ENCODE measurements around the gene ZNF775.
"Not testable (repeated sequence)": the region's sequence is repeated elsewhere in the genome, so short reads cannot be mapped to it uniquely, and the experiment has no call there.

ZNF775 gene

DNA sequence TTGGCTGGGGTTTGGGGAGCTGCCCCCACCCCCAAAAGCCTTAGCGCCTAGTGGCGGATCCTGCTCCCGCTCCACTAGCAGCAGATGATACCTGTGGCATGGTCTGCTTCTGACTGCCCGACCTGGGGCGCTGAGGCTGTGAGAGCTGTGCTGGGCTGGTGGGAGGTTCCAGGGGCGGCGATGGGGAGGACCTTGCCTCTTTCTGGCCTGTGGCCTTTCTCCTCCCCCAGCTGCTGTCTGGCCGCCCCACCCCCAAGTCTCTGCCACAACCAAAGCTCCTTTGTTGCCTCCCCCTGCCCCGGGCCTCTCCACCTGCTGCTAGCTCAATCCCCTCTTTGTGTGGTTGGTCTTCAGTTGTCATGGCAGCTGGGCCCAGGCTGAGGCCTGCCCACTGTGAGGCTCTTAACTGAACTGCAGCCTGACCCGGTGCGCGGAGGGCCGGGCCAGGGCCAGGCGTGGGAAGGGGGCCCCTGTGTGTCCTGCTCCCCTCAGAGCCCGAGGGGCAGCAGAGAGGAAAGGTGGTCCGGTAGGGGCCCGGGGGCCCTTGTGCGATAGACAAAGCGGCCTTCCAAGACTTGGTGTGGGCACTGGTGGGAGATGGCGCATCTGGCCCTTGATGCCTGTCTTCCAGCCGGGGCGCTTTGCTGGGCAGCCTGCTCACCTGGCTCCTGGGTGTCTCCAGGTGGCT is 4.7 kb downstream of the ZNF775 start:
- DNase-seq: peak; percentile 90

DNA sequence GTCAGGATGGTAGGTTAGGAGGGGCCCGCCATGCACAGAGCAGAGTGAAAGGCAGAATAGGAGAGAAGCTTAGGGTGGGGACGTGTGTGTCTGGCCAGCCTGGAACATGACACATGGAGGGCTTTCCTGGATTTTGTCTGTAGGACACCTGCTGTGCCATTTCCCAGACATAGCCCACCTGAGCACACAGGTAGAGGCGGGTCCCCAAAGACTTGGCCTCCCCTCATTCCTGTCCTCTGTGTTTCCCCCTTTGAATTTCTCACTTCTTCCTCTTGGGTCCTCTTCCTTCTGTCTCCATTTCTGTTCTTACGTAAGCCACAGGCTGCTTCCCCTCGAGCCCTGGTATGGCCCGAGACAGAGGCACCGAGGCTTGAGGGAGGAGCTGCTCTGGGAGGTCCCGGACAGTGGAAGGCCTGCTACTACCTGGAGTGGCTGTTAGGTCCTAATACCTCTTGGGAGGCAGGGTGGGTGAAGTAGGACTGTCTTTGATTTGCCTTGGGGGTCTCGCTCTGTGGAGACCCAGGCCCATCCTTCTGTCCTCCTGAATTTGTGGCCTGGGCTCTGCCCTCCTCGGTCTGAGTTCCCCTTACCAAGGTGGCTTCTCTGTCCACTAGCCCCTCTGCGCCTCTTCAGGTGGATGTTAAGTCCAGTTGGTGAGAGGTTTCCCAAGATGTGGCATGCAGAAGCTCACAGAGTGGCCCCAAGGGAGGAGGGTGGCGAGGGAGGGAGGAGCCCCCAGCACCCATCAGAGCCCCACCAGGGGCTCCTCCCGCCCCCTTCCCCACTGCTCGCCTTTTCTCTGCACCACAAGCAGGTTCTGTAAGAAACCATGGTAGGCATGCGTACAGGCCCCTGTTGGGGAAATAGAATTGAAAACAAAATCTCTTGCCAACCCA is 5.5 kb downstream of the ZNF775 start:
- peak; percentile 19 for DNase-seq

DNA sequence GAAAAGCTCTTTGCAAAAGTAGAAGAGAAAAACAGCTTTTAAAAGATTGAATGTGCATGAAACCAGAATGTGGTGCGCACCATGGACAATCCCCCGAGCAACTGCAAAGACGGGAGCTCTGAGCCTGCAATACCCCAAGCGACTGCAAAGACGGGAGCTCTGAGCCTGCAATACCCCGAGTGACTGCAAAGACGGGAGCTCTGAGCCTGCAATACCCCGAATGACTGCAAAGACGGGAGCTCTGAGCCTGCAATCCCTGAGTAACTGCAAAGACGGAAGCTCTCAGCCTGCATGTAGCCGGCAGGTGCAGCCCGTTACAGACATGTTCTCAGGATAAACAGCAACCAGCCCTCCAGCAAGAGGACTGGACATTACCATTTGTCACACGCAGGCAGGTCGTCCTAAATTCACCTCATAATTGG is 6.2 kb downstream of the ZNF775 start:
- peak; percentile 15 for DNase-seq

DNA sequence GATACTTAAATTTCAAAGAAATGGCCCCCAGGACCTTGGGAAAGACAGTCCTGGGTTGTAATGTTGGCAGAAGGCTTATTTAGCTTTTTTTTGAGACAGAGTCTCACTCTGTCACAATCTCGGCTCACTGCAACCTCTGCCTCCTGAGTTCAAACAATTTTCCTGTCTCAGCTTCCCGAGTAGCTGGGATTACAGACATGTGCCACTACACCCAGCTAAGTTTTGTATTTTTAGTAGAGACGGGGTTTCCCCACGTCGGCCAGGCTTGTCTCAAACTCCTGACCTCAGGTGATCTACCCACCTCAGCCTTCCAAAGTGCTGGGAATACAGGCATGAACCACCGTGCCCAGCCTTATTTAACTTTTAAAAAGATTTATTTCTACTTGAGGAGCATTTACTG is 6.8 kb downstream of the ZNF775 start:
- not testable (repeated sequence) for DNase-seq

DNA sequence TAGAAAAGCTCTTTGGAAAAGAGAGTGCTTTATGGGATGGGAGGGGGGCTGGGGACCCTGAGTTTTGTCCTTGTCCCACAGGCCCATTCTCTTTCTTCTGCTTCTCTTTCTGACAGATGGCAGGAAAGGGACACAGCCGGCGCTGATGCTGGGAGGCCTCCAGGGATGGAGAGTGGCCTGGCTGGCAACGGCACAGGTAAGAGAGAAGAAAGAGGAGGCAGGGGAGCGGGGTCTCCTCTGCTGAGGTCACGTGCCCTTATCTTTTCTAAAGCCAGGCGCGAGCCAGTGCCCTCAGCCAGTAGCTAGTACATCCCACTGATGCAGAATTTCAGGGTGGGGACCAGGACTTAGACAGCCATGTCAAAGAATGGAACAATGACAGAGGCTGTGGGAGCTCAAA is 9.2 kb downstream of the ZNF775 start:
- no peak for DNase-seq

DNA sequence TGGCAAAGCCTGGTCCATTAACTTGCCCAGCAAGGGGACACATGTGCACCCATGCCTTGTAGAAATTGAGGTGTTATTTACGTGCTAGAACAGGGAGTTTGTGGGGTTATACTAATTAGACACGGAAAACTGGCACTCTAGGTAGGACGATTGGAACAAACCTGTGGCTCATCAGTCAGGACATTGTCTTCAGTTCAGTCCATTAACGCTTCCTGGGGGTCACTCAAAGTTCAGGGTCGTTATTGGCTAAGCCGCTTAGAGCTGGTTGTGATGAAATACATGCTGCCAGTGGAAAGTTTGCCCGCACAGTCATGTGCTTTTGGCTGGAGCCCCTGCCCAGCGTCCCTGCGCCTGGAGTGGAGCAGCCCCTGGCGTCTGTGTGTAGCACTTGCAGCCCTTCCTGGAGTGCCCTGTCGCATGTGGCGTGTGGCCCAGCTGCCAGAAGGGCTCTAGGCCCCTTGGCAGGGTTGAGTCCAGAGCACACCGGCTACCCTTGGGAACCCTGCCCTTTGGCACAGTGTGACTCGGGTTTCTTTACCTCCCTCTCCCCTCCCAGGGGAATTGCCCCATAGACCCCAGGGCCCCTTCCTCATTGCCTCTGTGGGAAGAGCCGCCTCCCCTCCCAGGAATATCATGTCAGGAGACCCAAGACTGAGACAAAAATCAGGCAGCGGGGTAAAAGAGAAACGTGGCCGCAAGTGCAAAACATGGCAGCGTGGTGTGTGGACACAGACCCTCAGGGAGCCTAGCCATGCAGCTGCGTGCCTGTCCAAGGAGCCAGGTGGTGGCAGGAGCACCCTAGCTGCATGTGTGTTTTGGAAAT is 9.8 kb downstream of the ZNF775 start:
- peak; percentile 86 for DNase-seq

DNA sequence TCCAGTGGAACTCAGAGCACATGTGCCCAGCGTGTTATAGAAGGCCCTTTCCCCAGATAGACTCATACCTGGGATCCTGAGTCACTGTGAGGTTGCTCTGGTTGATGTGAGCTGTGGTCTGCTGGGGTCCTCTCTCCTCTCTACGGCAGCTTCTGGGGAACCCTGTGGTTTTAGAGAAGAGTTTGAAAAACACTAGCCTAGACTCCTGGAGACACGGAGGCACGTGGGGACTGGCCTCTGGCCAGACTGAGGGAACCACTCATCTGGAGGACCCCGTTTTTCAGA is 10.3 kb downstream of the ZNF775 start:
- no peak for DNase-seq

DNA sequence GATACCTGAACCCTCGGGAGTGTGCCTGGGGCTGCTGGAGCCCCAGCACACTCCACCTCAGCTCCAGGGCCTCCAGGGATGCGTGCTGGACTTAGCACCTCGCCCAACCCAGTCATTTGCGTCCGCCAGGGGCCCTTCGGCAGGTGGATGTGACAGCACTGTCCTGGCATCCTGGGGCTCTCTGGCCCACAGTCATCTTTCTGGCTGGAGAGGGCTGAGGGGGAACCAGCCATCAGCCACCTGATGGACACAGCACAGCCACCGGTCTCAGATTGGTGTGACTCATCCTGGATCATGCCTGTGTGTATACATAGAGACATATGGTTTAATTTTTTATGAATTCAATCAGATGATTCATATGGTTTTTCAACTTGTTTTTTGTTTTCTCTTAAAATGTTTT is 11.1 kb downstream of the ZNF775 start:
- no peak for DNase-seq

DNA sequence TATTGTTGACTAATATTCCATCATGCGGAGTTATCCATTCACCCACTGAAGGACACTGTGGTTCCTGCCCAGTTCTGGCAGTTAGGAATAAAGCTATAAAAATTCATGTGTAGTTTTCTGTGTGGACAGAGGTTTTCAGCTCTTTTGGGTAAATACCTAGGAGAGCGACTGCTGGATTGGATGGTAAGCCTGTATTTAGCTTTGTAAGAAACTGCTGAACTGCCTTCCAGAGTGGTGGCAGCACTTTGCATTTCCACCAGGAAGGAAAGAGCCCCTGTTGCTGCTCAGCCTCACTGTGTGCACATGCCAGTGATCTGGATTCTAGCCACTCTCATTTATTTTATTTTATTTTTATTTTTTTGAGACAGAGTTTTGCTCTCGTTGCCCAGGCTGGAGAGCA is 14.2 kb downstream of the ZNF775 start:
- no peak for DNase-seq

DNA sequence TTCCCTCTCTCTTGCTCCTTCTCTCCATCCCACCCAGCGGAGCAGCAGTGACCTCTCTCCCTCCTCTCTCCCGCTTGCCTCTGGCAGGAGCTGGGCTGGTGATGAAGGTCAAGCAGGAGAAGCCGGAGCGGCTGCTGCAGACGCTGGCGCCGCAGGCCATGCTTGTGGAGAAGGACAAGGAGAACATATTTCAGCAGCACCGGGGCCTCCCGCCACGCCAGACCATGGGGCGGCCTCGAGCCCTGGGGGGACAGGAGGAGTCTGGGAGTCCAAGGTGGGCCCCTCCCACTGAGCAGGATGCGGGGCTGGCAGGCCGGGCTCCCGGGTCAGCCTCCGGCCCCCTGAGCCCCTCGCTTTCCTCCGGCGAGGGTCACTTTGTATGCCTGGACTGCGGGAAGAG is 17.3 kb downstream of the ZNF775 start:
- no peak for DNase-seq

DNA sequence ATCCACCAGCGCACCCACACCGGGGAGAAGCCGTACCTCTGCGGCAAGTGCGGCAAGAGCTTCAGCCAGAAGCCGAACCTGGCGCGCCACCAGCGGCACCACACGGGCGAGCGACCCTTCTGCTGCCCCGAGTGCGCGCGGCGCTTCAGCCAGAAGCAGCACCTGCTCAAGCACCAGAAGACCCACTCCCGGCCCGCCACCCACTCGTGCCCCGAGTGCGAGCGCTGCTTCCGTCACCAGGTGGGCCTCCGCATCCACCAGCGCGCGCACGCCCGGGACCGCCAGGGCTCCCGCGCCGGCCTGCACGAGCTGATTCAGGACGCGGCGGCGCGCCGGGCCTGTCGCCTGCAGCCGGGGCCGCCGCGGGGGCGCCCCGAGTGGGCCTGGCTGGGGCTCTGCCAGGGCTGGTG is 17.7 kb downstream of the ZNF775 start:
- DNase-seq: no peak

DNA sequence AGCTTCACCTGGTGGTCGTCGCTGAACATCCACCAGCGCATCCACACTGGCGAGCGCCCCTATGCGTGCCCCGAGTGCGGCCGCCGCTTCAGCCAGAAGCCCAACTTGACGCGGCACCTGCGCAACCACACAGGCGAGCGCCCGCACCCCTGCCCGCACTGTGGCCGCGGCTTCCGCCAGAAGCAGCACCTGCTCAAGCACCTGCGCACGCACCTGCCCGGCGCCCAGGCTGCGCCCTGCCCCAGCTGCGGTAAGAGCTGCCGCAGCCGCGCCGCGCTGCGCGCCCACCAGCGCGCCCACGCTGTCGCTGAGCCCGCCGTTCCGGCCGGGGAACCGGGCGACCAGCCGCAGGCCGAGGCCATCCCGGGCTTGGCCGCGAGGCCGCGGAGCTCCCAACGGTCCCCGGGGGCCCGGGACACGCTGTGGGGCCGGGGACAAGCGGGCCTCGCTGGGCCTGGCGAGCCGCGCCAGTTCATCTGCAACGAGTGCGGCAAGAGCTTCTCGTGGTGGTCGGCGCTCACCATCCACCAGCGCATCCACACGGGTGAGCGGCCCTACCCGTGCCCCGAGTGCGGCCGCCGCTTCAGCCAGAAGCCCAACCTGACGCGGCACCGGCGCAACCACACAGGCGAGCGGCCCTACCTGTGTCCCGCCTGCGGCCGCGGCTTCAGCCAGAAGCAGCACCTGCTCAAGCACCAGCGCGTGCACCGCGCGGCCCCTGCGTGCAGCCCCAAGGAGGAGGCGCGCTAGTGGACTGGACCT is 18.4 kb downstream of the ZNF775 start:
- no peak for DNase-seq

DNA sequence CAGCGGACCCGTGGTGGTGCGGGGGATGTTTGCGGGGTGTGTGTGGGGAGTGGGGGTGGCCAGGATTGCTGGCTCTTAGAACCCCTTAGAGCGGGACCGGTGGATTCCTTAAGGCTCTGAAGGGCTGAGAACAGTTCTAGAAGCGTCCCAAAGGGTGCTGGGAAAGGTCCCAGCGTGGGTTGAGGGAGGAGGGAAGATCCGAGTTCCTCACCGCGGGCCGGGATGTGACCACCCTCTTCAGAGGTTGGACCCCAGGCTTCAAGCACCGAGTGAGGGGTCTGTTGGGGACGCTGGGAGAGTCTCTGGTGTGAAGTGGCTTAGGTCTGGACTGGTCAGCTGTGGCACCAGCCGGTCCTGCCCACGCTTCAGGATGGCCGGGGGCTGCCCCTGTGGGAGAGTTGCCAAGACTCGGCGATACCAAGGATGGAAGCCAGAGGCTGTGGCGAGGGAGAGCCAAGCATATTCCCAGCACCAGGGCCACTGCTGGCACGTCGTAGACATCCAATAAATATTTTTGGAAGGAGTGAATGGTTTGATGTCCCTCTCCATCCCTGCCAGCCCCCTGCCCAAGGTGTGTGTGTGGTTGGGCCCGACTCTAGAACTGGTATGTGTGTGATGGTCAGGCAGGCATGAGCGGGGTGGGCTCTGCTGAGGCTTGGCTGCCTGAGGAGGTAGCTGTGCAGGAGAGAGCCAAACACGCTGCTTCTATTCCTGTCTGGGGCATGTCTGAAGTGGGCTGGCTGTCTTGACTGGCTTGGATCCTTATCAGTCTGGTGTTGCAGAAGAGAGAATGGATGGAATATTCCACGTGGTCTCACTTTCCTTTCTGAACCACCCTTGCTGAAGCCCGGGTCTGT is 19.2 kb downstream of the ZNF775 start:
- DNase-seq: no peak

DNA sequence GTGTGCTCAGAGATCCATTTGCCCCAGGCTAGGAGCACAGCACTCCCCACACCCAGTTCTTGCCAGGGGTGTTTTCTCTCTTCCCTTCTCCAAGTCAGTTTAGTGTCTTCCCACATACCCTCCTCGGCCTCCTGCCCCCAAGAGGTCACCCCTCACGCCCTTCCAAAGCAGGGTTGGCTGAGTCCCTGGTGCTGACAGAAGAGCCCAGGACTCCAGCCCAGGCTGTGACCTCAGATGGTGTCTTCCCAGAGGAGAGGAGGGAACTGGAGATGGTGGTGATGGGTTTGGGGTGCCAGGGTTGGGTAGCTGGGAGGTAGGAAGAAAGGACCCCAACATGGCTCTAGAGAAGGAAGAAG is 19.8 kb downstream of the ZNF775 start:
- DNase-seq: no peak

DNA sequence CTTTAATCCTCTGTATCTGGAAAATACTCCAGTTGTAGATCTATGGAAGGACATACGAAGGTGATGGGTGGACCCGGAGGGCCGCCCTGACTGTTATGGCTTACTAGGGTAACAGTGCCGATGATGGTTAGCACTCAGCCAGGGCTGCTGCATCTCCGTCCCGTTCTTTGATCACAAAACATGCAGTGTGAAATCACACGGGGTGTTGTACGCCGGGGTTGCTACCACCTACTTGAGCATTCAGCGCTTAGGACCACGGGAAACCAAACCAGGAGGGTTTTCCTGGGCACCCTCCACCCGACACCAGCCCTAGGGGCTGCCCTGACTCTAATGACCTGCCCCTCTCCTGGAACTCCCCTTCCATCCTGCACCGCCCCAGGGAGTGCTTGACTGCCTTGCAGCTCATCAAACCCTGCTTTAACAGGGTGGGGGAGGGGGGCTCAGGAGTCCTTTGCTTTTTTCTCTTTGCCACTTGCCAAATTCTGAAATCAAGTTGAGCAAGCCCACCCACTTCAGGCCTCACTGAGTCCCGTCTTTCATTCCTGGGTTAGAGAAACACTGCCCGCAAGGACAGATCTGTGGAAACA is 20.4 kb downstream of the ZNF775 start:
- DNase-seq: no peak

DNA sequence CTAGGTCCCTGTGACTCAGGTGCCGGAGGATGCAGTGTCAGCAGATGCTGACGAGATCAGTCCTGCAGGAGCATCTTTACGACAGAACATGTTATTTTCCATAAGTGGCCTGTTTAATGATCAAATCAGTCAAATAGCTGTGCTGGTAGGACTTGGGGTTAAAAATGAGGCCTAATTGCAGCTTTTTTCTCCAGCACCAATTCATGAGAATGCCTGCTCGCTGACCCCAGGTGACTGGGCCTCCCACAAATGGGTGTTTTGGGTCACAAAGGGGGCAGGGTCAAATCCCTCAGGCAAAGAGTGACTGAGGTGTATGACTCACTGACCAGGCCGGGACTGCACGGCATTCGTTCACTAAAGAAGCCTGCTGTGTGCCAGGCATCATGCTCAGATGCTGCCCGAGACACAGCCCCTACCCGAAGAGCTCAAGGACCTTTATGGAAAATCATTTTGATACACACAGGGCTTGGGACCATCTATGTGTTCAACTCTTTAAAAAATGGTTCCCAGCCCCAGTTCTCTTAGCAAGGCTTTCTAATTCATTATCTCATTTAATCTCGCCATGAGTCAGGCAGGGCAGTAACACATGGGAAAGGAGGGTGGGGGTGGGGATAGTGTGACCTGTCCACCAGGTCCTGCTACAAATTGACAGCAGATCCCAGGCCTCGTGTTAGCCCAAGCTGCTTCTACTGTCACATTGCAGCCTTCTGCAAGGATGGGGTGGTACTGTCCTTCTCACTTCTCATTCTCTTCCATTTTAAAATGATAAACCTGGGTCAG is 21.1 kb downstream of the ZNF775 start:
- no peak for DNase-seq

DNA sequence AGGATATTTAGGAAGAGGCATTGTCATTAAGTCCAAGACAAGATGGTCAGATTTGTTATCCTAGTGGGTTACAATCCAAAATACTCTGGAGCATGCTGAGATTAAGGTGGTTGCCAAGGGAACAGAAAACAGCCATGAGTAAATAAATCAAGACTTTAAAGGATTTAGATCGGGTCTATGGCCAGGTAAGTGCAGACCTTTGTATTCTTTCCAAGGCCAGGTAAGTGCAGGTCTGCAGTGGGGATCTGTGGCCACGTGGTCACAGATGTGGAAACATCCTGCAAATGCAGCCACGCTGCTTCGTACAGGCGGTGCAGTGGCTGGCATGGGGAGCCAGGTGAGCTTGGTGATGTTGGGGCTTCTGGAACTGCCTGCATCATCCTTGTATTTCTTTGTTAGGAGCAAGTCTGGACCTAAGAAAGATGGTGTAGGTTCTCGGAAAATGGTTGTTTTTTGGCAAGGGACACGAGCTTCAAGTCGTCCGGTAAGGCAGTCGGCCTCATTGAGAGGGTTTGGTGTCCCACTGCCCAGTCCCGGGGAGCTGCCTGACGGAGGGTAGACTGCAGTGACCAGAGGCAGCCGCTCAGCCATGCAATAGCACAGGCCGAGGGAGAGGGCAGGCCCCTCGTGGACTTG is 21.8 kb downstream of the ZNF775 start:
- DNase-seq: no peak

DNA sequence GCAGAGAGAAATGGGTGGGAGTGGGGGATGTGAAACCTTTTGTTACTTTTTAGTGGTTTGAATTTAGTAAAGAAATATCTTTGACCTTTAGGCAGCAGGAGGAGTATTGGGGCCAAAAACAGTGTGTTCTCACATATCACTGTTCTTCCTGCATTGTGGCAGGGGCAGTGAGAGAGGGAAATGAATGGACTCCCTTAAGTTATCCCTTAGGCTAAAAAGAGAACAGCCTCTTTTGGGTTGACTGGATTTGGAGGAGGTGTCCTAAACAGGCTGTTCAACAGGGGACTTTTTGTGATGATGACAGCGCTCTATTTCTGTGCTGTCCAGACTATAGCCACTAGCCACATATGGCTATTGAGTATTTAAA is 22.3 kb downstream of the ZNF775 start:
- DNase-seq: no peak

DNA sequence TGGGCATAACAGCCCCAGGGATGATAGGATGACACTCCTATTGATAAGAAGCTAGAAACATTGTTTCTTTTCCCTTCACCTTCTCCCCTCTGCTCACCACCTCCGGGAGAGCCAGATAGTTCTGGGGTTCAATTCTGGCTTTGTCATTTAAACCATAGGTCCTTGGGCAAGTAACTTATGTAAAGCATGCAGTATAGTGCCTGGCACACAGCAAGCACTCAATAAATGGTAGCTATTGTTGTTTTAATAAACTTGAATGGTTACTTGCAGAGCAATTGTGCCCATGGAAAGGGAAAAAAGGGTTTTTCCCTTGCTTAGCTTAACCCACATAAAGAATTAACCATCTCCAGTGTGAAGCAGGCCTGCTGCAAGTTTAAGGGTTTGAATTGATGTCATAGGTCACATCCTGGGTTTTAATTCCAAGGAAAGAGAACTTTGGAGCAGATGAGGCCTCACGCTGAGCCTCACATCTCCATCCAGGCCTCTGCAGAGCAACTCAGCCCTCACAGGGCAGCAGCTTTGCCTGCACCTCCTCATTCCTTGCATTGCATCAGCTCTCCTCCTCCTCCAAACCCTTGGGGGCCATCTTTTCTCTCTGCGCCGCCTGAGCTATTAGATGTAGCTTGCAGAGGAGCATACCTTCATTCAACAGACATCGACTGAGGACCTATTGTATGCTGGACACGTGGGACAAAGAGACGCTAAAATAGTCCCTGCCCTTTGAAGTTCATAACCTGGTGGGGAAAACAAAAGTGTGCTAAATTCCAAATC is 22.9 kb downstream of the ZNF775 start:
- DNase-seq: no peak
